ENCODE measurements around the gene PKP4.

GRCh38 chr2:158618891-158619490, 162.2 kb downstream of the PKP4 start:
- TF ChIP-seq, protein P1, sequence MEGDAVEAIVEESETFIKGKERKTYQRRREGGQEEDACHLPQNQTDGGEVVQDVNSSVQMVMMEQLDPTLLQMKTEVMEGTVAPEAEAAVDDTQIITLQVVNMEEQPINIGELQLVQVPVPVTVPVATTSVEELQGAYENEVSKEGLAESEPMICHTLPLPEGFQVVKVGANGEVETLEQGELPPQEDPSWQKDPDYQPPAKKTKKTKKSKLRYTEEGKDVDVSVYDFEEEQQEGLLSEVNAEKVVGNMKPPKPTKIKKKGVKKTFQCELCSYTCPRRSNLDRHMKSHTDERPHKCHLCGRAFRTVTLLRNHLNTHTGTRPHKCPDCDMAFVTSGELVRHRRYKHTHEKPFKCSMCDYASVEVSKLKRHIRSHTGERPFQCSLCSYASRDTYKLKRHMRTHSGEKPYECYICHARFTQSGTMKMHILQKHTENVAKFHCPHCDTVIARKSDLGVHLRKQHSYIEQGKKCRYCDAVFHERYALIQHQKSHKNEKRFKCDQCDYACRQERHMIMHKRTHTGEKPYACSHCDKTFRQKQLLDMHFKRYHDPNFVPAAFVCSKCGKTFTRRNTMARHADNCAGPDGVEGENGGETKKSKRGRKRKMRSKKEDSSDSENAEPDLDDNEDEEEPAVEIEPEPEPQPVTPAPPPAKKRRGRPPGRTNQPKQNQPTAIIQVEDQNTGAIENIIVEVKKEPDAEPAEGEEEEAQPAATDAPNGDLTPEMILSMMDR (conservative IDR thresholded peaks at IDR 0.05; ENCODE audit: low read depth, low read length): no peak
- TF ChIP-seq EZH2 (IDR thresholded peaks at IDR 0.05; ENCODE audit: borderline replicate concordance, low read depth, low read length, poor library complexity, severe bottlenecking): no peak

All from A673 (cell line).